ENCODE results near the gene AP1AR. TPM values are rescaled to one million over a fixed set of nuclear protein-coding genes. Genes with fewer than 3 reads are reported as not detected.

AP1AR gene
- total RNA-seq, 4 donors from 2014 or later, result 13.2 to 22.6 (median 15.3) TPM

GRCh38 chr4:112284662-112285411, 53.2 kb downstream of the AP1AR start:
- TF ChIP-seq, protein P1, sequence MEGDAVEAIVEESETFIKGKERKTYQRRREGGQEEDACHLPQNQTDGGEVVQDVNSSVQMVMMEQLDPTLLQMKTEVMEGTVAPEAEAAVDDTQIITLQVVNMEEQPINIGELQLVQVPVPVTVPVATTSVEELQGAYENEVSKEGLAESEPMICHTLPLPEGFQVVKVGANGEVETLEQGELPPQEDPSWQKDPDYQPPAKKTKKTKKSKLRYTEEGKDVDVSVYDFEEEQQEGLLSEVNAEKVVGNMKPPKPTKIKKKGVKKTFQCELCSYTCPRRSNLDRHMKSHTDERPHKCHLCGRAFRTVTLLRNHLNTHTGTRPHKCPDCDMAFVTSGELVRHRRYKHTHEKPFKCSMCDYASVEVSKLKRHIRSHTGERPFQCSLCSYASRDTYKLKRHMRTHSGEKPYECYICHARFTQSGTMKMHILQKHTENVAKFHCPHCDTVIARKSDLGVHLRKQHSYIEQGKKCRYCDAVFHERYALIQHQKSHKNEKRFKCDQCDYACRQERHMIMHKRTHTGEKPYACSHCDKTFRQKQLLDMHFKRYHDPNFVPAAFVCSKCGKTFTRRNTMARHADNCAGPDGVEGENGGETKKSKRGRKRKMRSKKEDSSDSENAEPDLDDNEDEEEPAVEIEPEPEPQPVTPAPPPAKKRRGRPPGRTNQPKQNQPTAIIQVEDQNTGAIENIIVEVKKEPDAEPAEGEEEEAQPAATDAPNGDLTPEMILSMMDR (IDR thresholded peaks at IDR 0.05), result no peak
- ATAC-seq (ENCODE audit: low FRiP score) (peak; percentile 43), DNase-seq (ENCODE audit: low spot score) (no peak)

GRCh38 chr4:112287258-112287989, 55.8 kb downstream of the AP1AR start:
- no peak for ATAC-seq (ENCODE audit: low FRiP score)
- TF ChIP-seq, protein P1 (IDR thresholded peaks at IDR 0.05), result no peak
- no peak for DNase-seq (ENCODE audit: low spot score)

- no peak for DNase-seq (ENCODE audit: low spot score)
- no peak for ATAC-seq (ENCODE audit: low FRiP score)
These were observed 56.9 kb downstream of the AP1AR start for GRCh38 chr4:112288455-112288854.

DNA sequence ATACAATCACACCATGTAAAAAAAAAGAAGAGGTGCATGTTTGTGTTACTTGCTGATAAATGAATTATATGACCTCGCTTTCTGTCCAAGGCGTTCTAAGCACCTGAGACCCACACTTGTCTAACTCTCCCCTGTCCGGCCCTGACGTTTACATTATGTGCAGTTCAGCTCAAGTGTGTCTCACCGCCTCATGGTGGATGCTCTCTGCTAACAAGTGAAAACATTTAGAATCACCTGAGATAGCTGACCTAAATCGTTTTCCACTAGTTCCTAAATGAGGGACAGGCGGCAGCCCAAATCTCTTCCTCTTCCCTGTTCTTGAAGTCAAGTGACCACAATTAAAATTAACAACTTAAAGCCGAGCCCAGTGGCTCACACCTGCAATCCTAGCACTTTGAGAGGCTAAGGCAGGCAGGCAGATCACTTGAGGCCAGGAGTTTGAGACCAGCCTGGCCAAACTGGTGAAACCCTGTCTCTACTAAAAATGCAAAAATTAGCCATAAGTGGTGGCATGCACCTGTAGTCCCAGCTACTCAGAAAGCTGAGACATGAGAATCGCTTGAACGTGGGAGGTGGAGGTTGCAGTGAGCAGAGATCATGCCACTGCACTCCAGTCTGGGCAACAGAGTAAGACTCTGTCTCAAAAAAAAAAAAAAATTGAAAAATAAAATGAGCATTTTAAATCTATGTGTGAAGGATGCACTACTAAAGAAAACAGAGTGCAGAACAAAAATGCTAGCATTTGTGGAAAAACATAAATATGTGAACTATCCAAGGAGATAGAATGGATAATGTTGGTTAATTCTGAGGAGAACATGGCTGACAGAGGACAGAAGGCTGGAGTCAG, 58.0 kb downstream of the AP1AR start:
- DNase-seq (ENCODE audit: low spot score), result no peak
- TF ChIP-seq, protein P1 (IDR thresholded peaks at IDR 0.05), result no peak
- ATAC-seq (ENCODE audit: low FRiP score), result no peak

More at GRCh38 chr4:112288455-112288854, 56.9 kb downstream of the AP1AR start:
- TF ChIP-seq, protein P1 (IDR thresholded peaks at IDR 0.05), result no peak

GRCh38 chr4:112290341-112290740, 58.8 kb downstream of the AP1AR start:
- TF ChIP-seq, protein P1 (IDR thresholded peaks at IDR 0.05), result no peak
- ATAC-seq (ENCODE audit: low FRiP score) (no peak), DNase-seq (ENCODE audit: low spot score) (no peak)

DNA sequence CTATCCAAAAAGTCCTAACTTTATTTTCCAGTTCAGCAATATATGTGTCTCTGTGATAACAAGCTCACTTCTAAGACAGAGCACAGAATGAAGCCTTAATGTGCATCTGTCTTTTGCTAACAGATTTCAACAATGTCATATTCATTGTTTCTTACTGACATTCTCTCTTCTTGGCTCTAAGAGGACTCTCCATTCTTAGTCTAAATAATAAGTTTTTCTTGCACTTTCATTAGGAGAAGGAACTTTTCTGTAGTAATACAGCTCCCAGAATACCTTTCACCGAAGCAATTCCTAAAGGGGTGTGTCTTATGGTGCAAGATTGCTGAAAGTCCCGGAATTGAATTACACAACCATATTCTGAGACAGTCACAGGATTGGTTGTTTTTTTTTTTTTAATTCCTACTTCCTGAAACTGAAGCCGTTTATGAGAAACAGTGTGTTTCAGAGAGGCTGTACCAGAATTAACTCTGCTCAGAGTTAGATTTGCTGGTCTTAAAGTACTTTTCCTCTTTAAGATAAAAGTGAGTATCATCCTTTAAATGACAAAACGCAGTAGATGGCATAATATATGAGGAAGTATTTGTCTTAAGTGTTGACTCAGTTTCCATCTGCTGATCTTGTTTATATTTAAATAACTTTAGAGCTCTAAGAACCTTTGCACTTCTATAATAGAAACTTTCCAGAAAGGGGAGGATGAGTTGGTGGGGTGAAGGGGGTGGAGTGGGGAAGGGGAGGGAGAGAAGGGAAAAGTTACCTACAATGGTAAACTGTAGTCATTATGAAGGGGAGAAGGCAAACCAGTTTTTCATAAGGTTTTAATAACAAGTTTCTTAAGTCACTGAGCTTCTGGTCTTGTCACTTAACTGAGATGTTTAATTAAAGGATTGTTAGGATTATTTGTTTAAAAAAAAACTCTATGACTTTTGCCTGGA, 65.6 kb downstream of the AP1AR start, which contains the start of gene ALPK1:
TSS of gene ALPK1 (plus strand) at position 421 of the 932 bp plus-strand sequence.
- TF ChIP-seq, protein P1 (IDR thresholded peaks at IDR 0.05), result no peak
- no peak for DNase-seq (ENCODE audit: low spot score)
- ATAC-seq (ENCODE audit: low FRiP score), result peak; percentile 90
